ENCODE data around the gene FUZ. TPM values are rescaled to one million over a fixed set of nuclear protein-coding genes. Genes with fewer than 3 reads are reported as not detected.

The FUZ gene
- total and polyA plus RNA-seq, 2 experiments from 2014 or later: 19.5 to 20.4 TPM

DNA sequence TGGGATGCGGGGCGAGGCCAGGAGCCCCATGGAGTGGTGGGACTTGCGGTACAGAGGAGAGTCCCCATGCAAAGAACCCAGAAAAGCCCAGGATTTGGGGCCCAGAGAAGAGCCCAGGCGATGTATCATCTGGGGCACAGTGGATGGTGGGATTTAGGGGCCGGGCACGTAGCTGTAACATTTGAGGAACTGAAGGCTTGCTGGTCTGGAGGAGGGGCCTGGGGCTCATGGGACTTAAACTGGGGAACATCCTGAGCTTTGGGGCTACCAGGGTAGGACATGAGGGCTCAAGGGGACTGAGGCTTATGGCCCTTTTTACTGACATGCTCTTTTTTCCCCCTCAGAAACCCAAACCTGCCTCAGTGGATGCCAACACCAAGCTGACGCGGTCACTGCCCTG is 18.5 kb upstream of the FUZ start:
- no peak for DNase-seq (ENCODE audit: low spot score)
- TF ChIP-seq, protein P1, sequence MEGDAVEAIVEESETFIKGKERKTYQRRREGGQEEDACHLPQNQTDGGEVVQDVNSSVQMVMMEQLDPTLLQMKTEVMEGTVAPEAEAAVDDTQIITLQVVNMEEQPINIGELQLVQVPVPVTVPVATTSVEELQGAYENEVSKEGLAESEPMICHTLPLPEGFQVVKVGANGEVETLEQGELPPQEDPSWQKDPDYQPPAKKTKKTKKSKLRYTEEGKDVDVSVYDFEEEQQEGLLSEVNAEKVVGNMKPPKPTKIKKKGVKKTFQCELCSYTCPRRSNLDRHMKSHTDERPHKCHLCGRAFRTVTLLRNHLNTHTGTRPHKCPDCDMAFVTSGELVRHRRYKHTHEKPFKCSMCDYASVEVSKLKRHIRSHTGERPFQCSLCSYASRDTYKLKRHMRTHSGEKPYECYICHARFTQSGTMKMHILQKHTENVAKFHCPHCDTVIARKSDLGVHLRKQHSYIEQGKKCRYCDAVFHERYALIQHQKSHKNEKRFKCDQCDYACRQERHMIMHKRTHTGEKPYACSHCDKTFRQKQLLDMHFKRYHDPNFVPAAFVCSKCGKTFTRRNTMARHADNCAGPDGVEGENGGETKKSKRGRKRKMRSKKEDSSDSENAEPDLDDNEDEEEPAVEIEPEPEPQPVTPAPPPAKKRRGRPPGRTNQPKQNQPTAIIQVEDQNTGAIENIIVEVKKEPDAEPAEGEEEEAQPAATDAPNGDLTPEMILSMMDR (IDR thresholded peaks at IDR 0.05; ENCODE audit: poor library complexity): no peak
- H3K9me2 ChIP-seq (replicated peaks; ENCODE audit: insufficient read depth): no peaks in the 10 kb centered on the region
- no peaks in the 10 kb centered on the region for H3K27me3 ChIP-seq
- peaks cover 14% of the 10 kb centered on the region for H4K20me1 ChIP-seq (ENCODE audit: insufficient read depth, poor library complexity, severe bottlenecking)
- no peak overlapping the region for H2AFZ ChIP-seq
- H3K79me2 ChIP-seq: peaks cover 10% of the 10 kb centered on the region
- H3K4me3 ChIP-seq: no peak overlapping the region
- no peaks in the 10 kb centered on the region for H3K9me3 ChIP-seq (ENCODE audit: low read depth)
- H3K27ac ChIP-seq: no peak overlapping the region
- H3K4me2 ChIP-seq: no peak overlapping the region
- 98% methylated on average over 8 of the region's 8 CpGs for WGBS (ENCODE audit: low lambda C conversion rate, missing lambda C conversion rate)
- H3K36me3 ChIP-seq (replicated peaks; ENCODE audit: insufficient read depth, low read depth): no peaks in the 10 kb centered on the region
- H3K4me1 ChIP-seq (ENCODE audit: insufficient read depth): no peaks in the 10 kb centered on the region

DNA sequence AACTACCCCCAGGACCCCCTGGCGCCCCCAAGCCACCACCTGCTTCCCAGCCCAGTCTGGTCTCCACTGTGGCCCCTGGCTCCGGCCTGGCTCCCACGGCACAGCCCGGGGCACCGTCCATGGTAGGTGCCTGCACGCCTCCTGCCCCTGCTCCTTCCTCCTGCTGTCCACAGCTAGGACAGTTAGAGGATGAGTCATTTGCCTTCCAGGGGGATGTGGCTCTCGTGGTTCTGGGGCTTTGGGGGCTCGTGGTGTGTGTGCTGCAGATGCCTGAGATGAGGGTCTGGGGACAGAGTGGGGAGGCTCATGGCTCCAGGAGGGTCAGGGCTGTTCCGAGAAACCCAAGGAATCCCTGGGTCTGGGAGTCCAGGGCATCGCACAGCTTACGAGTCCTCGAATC is 17.7 kb upstream of the FUZ start:
- no peak overlapping the region for H3K27ac ChIP-seq
- no peaks in the 10 kb centered on the region for H3K9me3 ChIP-seq (ENCODE audit: low read depth)
- WGBS (ENCODE audit: low lambda C conversion rate, missing lambda C conversion rate): 98% methylated on average over 12 of the region's 12 CpGs
- peaks cover 21% of the 10 kb centered on the region for H4K20me1 ChIP-seq (ENCODE audit: insufficient read depth, poor library complexity, severe bottlenecking)
- H3K4me3 ChIP-seq: no peak overlapping the region
- DNase-seq (ENCODE audit: low spot score): no peak
- no peaks in the 10 kb centered on the region for H3K36me3 ChIP-seq (replicated peaks; ENCODE audit: insufficient read depth, low read depth)
- no peaks in the 10 kb centered on the region for H3K9me2 ChIP-seq (replicated peaks; ENCODE audit: insufficient read depth)
- H3K79me2 ChIP-seq: peaks cover 18% of the 10 kb centered on the region
- no peak for TF ChIP-seq EZH2 (IDR thresholded peaks at IDR 0.05; ENCODE audit: borderline replicate concordance)
- TF ChIP-seq, protein P1 (IDR thresholded peaks at IDR 0.05; ENCODE audit: poor library complexity): no peak
- no peak for TF ChIP-seq EZH2phosphoT487 (IDR thresholded peaks at IDR 0.05; ENCODE audit: low read depth, severe bottlenecking, unreplicated experiment)
- no peaks in the 10 kb centered on the region for H3K27me3 ChIP-seq
- no peaks in the 10 kb centered on the region for H3K4me1 ChIP-seq (ENCODE audit: insufficient read depth)
- H3K4me2 ChIP-seq: no peak overlapping the region
- no peak overlapping the region for H2AFZ ChIP-seq

DNA sequence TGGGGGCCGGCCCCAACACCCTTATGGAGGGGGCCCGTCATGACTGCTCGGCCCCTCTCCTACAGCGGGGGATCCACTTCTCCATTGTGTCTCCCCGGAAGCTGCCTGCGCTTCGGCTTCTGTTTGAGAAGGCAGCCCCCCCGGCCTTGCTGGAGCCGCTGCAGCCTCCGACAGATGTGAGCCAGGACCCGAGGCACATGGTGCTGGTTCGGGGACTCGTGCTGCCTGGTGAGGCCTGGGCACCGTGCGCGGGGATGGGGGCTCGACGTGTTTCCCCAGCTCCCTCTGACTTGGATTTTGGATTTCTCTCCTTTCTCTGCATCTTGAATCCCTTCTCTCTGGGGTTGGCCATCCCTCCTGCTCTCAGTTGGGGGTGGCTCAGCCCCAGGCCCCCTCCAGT is 16.6 kb upstream of the FUZ start:
- no peaks in the 10 kb centered on the region for H3K9me3 ChIP-seq (ENCODE audit: low read depth)
- H3K36me3 ChIP-seq (replicated peaks; ENCODE audit: insufficient read depth, low read depth): no peaks in the 10 kb centered on the region
- no peak overlapping the region for H3K27ac ChIP-seq
- H4K20me1 ChIP-seq (ENCODE audit: insufficient read depth, poor library complexity, severe bottlenecking): peaks cover 26% of the 10 kb centered on the region
- TF ChIP-seq, protein P1 (IDR thresholded peaks at IDR 0.05; ENCODE audit: poor library complexity): no peak
- TF ChIP-seq EZH2phosphoT487 (IDR thresholded peaks at IDR 0.05; ENCODE audit: low read depth, severe bottlenecking, unreplicated experiment) (no peak), EZH2 (IDR thresholded peaks at IDR 0.05; ENCODE audit: borderline replicate concordance) (no peak)
- no peaks in the 10 kb centered on the region for H3K4me1 ChIP-seq (ENCODE audit: insufficient read depth)
- H3K79me2 ChIP-seq: peaks cover 28% of the 10 kb centered on the region
- H3K4me2 ChIP-seq: no peak overlapping the region
- H2AFZ ChIP-seq: no peak overlapping the region
- no peaks in the 10 kb centered on the region for H3K9me2 ChIP-seq (replicated peaks; ENCODE audit: insufficient read depth)
- 96% methylated on average over 17 of the region's 18 CpGs for WGBS (ENCODE audit: low lambda C conversion rate, missing lambda C conversion rate)
- DNase-seq (ENCODE audit: low spot score): no peak
- no peaks in the 10 kb centered on the region for H3K27me3 ChIP-seq
- no peak overlapping the region for H3K4me3 ChIP-seq

DNA sequence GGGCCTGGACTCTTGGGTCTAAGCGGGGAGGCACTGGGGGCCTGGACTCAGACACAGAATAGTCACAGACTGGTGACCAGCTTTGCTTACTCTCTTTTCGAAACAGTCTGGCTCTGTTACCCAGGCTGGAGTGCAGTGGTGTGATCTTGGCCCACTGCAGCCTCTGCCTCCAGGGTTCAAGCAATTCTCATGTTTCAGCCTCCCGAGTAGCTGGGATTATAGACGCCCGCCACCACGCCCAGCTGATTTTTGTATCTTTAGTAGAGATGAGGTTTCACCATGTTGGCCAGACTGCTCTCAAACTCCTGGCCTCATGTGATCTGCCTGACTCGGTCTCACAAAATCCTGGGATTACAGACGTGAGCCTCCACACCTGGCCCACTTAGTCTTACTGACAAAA is 16.1 kb upstream of the FUZ start:
- H3K9me2 ChIP-seq (replicated peaks; ENCODE audit: insufficient read depth): no peaks in the 10 kb centered on the region
- no peak overlapping the region for H3K4me2 ChIP-seq
- 91% methylated on average over 8 of the region's 8 CpGs for WGBS (ENCODE audit: low lambda C conversion rate, missing lambda C conversion rate)
- peaks cover 26% of the 10 kb centered on the region for H4K20me1 ChIP-seq (ENCODE audit: insufficient read depth, poor library complexity, severe bottlenecking)
- H3K4me3 ChIP-seq: no peak overlapping the region
- no peak overlapping the region for H2AFZ ChIP-seq
- no peak overlapping the region for H3K27ac ChIP-seq
- no peaks in the 10 kb centered on the region for H3K36me3 ChIP-seq (replicated peaks; ENCODE audit: insufficient read depth, low read depth)
- no peak for DNase-seq (ENCODE audit: low spot score)
- TF ChIP-seq EZH2phosphoT487 (IDR thresholded peaks at IDR 0.05; ENCODE audit: low read depth, severe bottlenecking, unreplicated experiment): no peak
- TF ChIP-seq, protein P1 (IDR thresholded peaks at IDR 0.05; ENCODE audit: poor library complexity): no peak
- no peak for TF ChIP-seq EZH2 (IDR thresholded peaks at IDR 0.05; ENCODE audit: borderline replicate concordance)
- peaks cover 34% of the 10 kb centered on the region for H3K79me2 ChIP-seq
- no peaks in the 10 kb centered on the region for H3K4me1 ChIP-seq (ENCODE audit: insufficient read depth)
- no peaks in the 10 kb centered on the region for H3K27me3 ChIP-seq
- H3K9me3 ChIP-seq (ENCODE audit: low read depth): no peaks in the 10 kb centered on the region
